Panc1 (cell line): ENCODE measurements around the gene FSD2. TPM values are rescaled to one million over a fixed set of nuclear protein-coding genes. Genes with fewer than 3 reads are reported as not detected.

Experiments used
- ATAC-seq: fragments of 200-7000 bp; cut with Tn5 transposase; 2 replicates; pipeline ENCODE4 v1.9.1; 2020; ENCODE audit warnings: mild to moderate bottlenecking, moderate library complexity
- BruUV-seq: library from RNA; stranded (reverse); fragments of 400-500 nt; replicated peaks from 2 replicates; lab custom pipeline; 2021; lab: Mats Ljungman, UMichigan
- CTCF ChIA-PET: fragments of 300-600 bp; sonication (Branson Sonifier 250); formaldehyde crosslinking; loops from one replicate; lab custom pipeline; 2022; ENCODE audit warnings: antibody characterized with exemption; lab: Charles Lee
- POLR2A ChIA-PET: fragments of 300-600 bp; sonication (Branson Sonifier 250); formaldehyde crosslinking; loops from one replicate; lab custom pipeline; 2022; ENCODE audit warnings: antibody characterized with exemption; lab: Charles Lee
- DNase-seq: peaks from one replicate; pipeline ENCODE4 v3.0.0-alpha.2; 2010; ENCODE audit warnings: low read depth, low spot score
- H3K27ac ChIP-seq: 2 replicates; pipeline ENCODE4 v1.5.1; 2011; ENCODE audit warnings: mild to moderate bottlenecking, low read length, inconsistent platforms
- H3K27me3 ChIP-seq: fragments of 200-500 bp; sonication (Bioruptor generic); 2 replicates; pipeline ENCODE4 v1.6.0; 2014; ENCODE audit warnings: low read length, inconsistent platforms; ENCODE audit not compliant: control insufficient read depth, insufficient read depth
- H3K36me3 ChIP-seq: fragments of 200-500 bp; sonication (Bioruptor generic); 2 replicates; pipeline ENCODE4 v1.5.1; 2014; ENCODE audit warnings: inconsistent platforms, mild to moderate bottlenecking, low read length, moderate library complexity; ENCODE audit not compliant: control insufficient read depth, insufficient read depth
- H3K4me1 ChIP-seq: 2 replicates; pipeline ENCODE4 v1.5.1; 2011; ENCODE audit warnings: inconsistent platforms, mild to moderate bottlenecking, low read length, moderate library complexity; ENCODE audit not compliant: control insufficient read depth, insufficient read depth
- H3K4me3 ChIP-seq, 2 experiments: 2 replicates each; pipeline ENCODE4 v1.5.1; 2011 to 2012; ENCODE audit warnings: low read depth in 2 of 2, low read length in 2 of 2, mild to moderate bottlenecking in 2 of 2, inconsistent platforms in 1 of 2, moderate library complexity in 1 of 2
- H3K9me3 ChIP-seq: fragments of 200-500 bp; sonication (Bioruptor generic); 2 replicates; pipeline ENCODE4 v1.5.1; 2014; ENCODE audit warnings: low read depth, mild to moderate bottlenecking, inconsistent platforms, low read length, moderate library complexity; ENCODE audit not compliant: control insufficient read depth, insufficient read depth
- POLR2AphosphoS5 ChIP-seq: IDR thresholded peaks from 2 replicates; pipeline ENCODE4 v1.6.1; 2012; ENCODE audit warnings: mild to moderate bottlenecking, low read depth, low read length, moderate library complexity
- REST ChIP-seq, 2 experiments: IDR thresholded peaks; 2 replicates each; pipeline ENCODE4 v1.6.1; 2011 to 2012; ENCODE audit warnings: low read depth in 2 of 2, control low read depth in 1 of 2, low read length in 1 of 2, mild to moderate bottlenecking in 1 of 2, moderate library complexity in 1 of 2; ENCODE audit not compliant: insufficient read depth in 1 of 2
- SIN3A ChIP-seq: IDR thresholded peaks from 2 replicates; pipeline ENCODE4 v1.6.1; 2012; ENCODE audit warnings: low read depth, mild to moderate bottlenecking, low read length, moderate library complexity, borderline replicate concordance; ENCODE audit not compliant: insufficient read depth
- TCF7L2 ChIP-seq: IDR thresholded peaks from 2 replicates; pipeline ENCODE4 v1.6.1; 2011; ENCODE audit warnings: mild to moderate bottlenecking, low read depth, low read length, inconsistent platforms
- in situ Hi-C: cut with HindIII; loops from 2 replicates; pipeline ENCODE4 v1.10.0; 2016; ENCODE audit warnings: low sequenced_read_pairs, low pct_unique_long_range_greater_than_20kb
- intact Hi-C: fragments of 100-400 bp; cut with micrococcal nuclease; formaldehyde crosslinking; loops from one replicate; pipeline ENCODE4 v1.10.0; 2022; ENCODE audit not compliant: unreplicated experiment
- total RNA-seq: library from RNA; stranded (reverse); gene quantifications from one replicate; pipeline ENCODE4 v1.2.1, GENCODE V29; 2021; ENCODE audit not compliant: unreplicated experiment
- TF ChIP-seq, protein P1 (sequence below): fragments of 450-650 bp; IDR thresholded peaks from 2 replicates; pipeline ENCODE4 v1.5.1; 2017; ENCODE audit warnings: mild to moderate bottlenecking

FSD2 gene
- total RNA-seq, 1 experiment from 2014 or later, result not detected

DNA sequence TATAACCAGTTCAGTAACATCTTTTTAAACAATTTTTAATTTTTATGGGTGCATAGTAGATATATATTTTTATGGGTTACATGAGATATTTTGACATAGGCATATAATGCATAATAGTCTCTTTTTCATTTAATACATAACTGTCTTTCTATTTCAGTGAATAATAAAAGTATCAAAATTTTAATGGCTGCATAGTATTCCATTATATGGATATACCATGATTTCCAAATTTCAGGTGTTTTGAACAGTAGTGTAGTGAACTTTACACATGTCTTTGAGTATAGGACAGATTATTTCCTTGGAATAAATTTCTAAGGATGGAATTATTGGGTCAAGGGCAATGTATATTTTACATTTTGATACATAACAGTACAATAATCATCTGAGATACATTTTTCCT, 14.3 kb upstream of the FSD2 start:
- H3K4me3 ChIP-seq, result no peak overlapping the region
- no peaks in the 10 kb centered on the region for H3K9me3 ChIP-seq
- H3K4me1 ChIP-seq, result no peaks in the 10 kb centered on the region
- no peaks in the 10 kb centered on the region for H3K27me3 ChIP-seq
- no peak overlapping the region for H3K27ac ChIP-seq
- intact Hi-C loops (no loop called here), in situ Hi-C loops (no loop called here)
- BruUV-seq, result no TSS peak
- ChIA-PET CTCF (no interaction called here), POLR2A (interaction anchor here (0.7 kb wide), 1 partner anchor 239 kb away, joined by 4 read pairs; no protein-coding TSS in a partner anchor)
- no peak for DNase-seq
- ATAC-seq, result no peak
- H3K36me3 ChIP-seq, result peaks cover 42% of the 10 kb centered on the region
- TF ChIP-seq POLR2AphosphoS5 (no peak), SIN3A (no peak), REST (IDR thresholded peaks at IDR 0.05; ENCODE audit: insufficient read depth in 1 of 2, low read depth in 2 of 2, low read length in 1 of 2) (no peak), TCF7L2 (no peak)
- TF ChIP-seq, protein P1, sequence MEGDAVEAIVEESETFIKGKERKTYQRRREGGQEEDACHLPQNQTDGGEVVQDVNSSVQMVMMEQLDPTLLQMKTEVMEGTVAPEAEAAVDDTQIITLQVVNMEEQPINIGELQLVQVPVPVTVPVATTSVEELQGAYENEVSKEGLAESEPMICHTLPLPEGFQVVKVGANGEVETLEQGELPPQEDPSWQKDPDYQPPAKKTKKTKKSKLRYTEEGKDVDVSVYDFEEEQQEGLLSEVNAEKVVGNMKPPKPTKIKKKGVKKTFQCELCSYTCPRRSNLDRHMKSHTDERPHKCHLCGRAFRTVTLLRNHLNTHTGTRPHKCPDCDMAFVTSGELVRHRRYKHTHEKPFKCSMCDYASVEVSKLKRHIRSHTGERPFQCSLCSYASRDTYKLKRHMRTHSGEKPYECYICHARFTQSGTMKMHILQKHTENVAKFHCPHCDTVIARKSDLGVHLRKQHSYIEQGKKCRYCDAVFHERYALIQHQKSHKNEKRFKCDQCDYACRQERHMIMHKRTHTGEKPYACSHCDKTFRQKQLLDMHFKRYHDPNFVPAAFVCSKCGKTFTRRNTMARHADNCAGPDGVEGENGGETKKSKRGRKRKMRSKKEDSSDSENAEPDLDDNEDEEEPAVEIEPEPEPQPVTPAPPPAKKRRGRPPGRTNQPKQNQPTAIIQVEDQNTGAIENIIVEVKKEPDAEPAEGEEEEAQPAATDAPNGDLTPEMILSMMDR, result no peak

- no peak overlapping the region for H3K27ac ChIP-seq
- no peak for DNase-seq
- no peak for ATAC-seq
- no peaks in the 10 kb centered on the region for H3K9me3 ChIP-seq
- ChIA-PET CTCF (no interaction called here), POLR2A (no interaction called here)
- in situ Hi-C loops, result no loop called here
- intact Hi-C loops, result no loop called here
- BruUV-seq, result no TSS peak
- H3K4me1 ChIP-seq, result peaks cover 4% of the 10 kb centered on the region; the same call in 1 of the 2 replicates
- H3K4me3 ChIP-seq, result no peak overlapping the region
- no peak for TF ChIP-seq REST (IDR thresholded peaks at IDR 0.05; ENCODE audit: insufficient read depth in 1 of 2, low read depth in 2 of 2, low read length in 1 of 2)
- no peak for TF ChIP-seq SIN3A
- TF ChIP-seq POLR2AphosphoS5, result no peak
- TF ChIP-seq TCF7L2, result no peak
- TF ChIP-seq, protein P1, result no peak
- H3K27me3 ChIP-seq, result no peaks in the 10 kb centered on the region
- peaks cover 13% of the 10 kb centered on the region for H3K36me3 ChIP-seq
Measured at GRCh38 chr15:82812994-82813393, 7.1 kb upstream of the FSD2 start.
